Spleen (tissue), 11 donors: ENCODE data around the gene IFT88. TPM values are rescaled to one million over a fixed set of nuclear protein-coding genes. Genes with fewer than 3 reads are reported as not detected.
A peak's percentile ranks its signal among the peaks of the same experiment; 100 is the strongest.

Source experiments
- DNase-seq: peaks from one replicate; pipeline ENCODE4 v3.0.0-alpha.2; 2020
- H3K27ac ChIP-seq, 8 donors: fragments of 200-600 bp; sonication (generic) in 7 of 8; 1 replicate in 4 of 8; 2 replicates in 4 of 8; pipeline versions ENCODE4 v1.5.0 to v1.8.0; 2016 to 2021; ENCODE audit warnings: inconsistent platforms in 4 of 8, mild to moderate bottlenecking in 4 of 8, moderate library complexity in 1 of 8
- H3K27me3 ChIP-seq, 7 donors: fragments of 200-600 bp; sonication (generic) in 6 of 7; replicated peaks in 1 of 7; 1 replicate in 4 of 7; 2 replicates in 3 of 7; pipeline versions ENCODE4 v1.5.0 to v1.8.0; 2016 to 2021; ENCODE audit warnings: inconsistent platforms in 3 of 7, mild to moderate bottlenecking in 1 of 7
- H3K36me3 ChIP-seq, 6 donors: fragments of 200-600 bp; sonication (generic) in 5 of 6; 1 replicate in 4 of 6; 2 replicates in 2 of 6; pipeline versions ENCODE4 v1.5.0 to v1.8.0; 2016 to 2021; ENCODE audit warnings: inconsistent platforms in 2 of 6
- H3K4me1 ChIP-seq, 6 donors: fragments of 200-600 bp; sonication (generic) in 5 of 6; 1 replicate in 3 of 6; 2 replicates in 3 of 6; pipeline versions ENCODE4 v1.5.0 to v1.8.0; 2016 to 2021; ENCODE audit warnings: inconsistent platforms in 3 of 6
- H3K4me3 ChIP-seq, 8 donors: fragments of 200-600 bp; sonication (generic) in 7 of 8; 1 replicate in 4 of 8; 2 replicates in 4 of 8; pipeline versions ENCODE4 v1.5.0 to v1.8.0; 2016 to 2021; ENCODE audit warnings: inconsistent platforms in 4 of 8, mild to moderate bottlenecking in 4 of 8, moderate library complexity in 2 of 8
- H3K9me3 ChIP-seq, 8 donors: fragments of 200-600 bp; sonication (generic) in 7 of 8; 1 replicate in 4 of 8; 2 replicates in 4 of 8; pipeline versions ENCODE4 v1.5.0 to v1.8.0; 2016 to 2021; ENCODE audit warnings: inconsistent platforms in 4 of 8
- POLR2A ChIP-seq, 3 donors: fragments of 450-650 bp; IDR thresholded peaks; one replicate each; pipeline ENCODE4 v1.5.1; 2017; ENCODE audit warnings: antibody characterized with exemption in 3 of 3, mild to moderate bottlenecking in 1 of 3
- POLR2AphosphoS5 ChIP-seq, 3 donors: sonication (generic); formaldehyde crosslinking; IDR thresholded peaks; one replicate each; pipeline ENCODE4 v1.5.1; 2017; ENCODE audit warnings: antibody characterized with exemption in 3 of 3
- WGBS, 5 donors: extraction: QIAGEN DNeasy Blood & Tissue Kit in 3 of 5; methylation state at CpG; one replicate each; pipeline versions ENCODE4 v1.1.5 to v1.1.7; 2013 to 2018; 5-methylcytosine and 5-hydroxymethylcytosine counted together
- intact Hi-C: fragments of 100-400 bp; cut with DNase I; formaldehyde crosslinking; loops from one replicate; pipeline ENCODE4 v1.15.0; 2023; ENCODE audit warnings: low total_unique reads
- polyA plus RNA-seq, 3 donors: library from polyadenylated mRNA; stranded (reverse); fragments of 200-250 nt; gene quantifications; one replicate each; pipeline ENCODE4 v1.2.1, GENCODE V29; 2013
- total RNA-seq, 7 donors: library from RNA; depleted of rRNA in 3 of 7; stranded (reverse); fragments of >200 nt in 3 of 7; fragmentation: NEBNext Ultra II Directional in 4 of 7; extraction: Animal tissue kit (Norgen Biotek cat#: 25700) in 4 of 7; gene quantifications; one replicate each; pipeline versions ENCODE4 v1.1.0 to v1.2.1, GENCODE V29; 2016 to 2021
- TF ChIP-seq, protein P1 (sequence below), 11 experiments: fragments of 200-600 bp in 7 of 11; fragments of 450-650 bp in 4 of 11; sonication (generic) in 4 of 11; IDR thresholded peaks in 8 of 11; conservative IDR thresholded peaks in 3 of 11; 1 replicate in 7 of 11; 2 replicates in 4 of 11; pipeline versions ENCODE4 v1.4.0 to v1.8.0; 2016 to 2021; ENCODE audit warnings: antibody characterized with exemption in 11 of 11, inconsistent platforms in 4 of 11, mild to moderate bottlenecking in 1 of 11
- donor health status: healthy with polysubstance abuse.
- donor health status: DM: no; HTN: no; CAD: no; lungs with moderate emphysema.
- donor health status: DM: no; HTN: no; CAD: no.
- donor health status: Bipolar disorder and iron deficiency.
- donor health status: healthy.
- donor health status: DM: no; HTN: no; CAD: no.
- donor health status: DM: yes; HTN: yes; CAD: no.

IFT88 gene
- total and polyA plus RNA-seq, 10 donors, result 7.7 to 25.5 (median 13.6) TPM

DNA sequence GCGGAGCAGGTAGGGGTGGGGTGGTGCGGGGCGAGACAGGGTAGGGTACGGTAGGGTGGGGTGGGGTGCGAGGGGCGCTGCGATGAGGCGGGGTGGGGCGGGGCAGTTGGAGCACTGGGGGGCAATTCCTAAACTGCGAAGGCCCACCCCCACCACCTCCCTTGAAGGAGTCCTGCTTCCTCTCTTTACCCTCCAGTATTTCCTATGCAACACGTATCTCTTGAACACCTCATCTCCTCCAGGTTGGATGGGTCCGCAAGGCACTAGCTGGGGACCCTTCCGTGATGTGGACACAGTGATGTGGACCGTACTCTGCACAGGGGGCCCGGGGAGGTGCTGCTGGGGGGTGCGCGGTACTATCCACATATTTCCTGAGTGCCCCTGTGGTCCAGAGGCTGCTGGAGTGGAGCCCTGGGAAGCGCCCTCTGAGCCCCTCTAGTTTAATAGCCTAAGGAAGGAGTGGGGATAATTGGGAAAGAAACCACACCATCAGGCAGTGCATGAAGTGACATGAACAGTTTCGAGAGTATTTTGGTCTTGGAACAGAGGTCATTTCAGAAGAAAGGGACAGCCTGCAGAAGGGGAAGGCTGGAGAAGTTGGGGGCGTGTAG, 137.6 kb downstream of the IFT88 start:
- Histone ChIP-seq H3K27me3 (peaks cover 0 to 39% (median 25%) of the 10 kb centered on the region in 7 donors), H3K36me3 (no peaks in the 10 kb centered on the region), H3K4me1 (peaks cover 0 to 26% (median 18%) of the 10 kb centered on the region in 6 donors), H3K4me3 (peak overlapping the region in 6 of 8 donors; percentile 36 to 84 (median 62)), H3K9me3 (no peaks in the 10 kb centered on the region), H3K27ac (peak overlapping the region in 1 of 8 donors; percentile 51)
- intact Hi-C loops, result loop anchor here (10.0 kb wide), 1 partner anchor 210 kb away; no protein-coding TSS in a partner anchor
- 30 to 51% (median 35%) methylated on average over 11 to 19 of the region's 20 CpGs for WGBS, 5 donors
- DNase-seq, result no peak
- TF ChIP-seq, protein P1, sequence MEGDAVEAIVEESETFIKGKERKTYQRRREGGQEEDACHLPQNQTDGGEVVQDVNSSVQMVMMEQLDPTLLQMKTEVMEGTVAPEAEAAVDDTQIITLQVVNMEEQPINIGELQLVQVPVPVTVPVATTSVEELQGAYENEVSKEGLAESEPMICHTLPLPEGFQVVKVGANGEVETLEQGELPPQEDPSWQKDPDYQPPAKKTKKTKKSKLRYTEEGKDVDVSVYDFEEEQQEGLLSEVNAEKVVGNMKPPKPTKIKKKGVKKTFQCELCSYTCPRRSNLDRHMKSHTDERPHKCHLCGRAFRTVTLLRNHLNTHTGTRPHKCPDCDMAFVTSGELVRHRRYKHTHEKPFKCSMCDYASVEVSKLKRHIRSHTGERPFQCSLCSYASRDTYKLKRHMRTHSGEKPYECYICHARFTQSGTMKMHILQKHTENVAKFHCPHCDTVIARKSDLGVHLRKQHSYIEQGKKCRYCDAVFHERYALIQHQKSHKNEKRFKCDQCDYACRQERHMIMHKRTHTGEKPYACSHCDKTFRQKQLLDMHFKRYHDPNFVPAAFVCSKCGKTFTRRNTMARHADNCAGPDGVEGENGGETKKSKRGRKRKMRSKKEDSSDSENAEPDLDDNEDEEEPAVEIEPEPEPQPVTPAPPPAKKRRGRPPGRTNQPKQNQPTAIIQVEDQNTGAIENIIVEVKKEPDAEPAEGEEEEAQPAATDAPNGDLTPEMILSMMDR (IDR thresholded peaks at IDR 0.05 in 8 of 11, conservative IDR thresholded peaks at IDR 0.05 in 3 of 11), result no peak
- TF ChIP-seq POLR2AphosphoS5 (IDR thresholded peaks at IDR 0.05), result no peak
- TF ChIP-seq POLR2A (IDR thresholded peaks at IDR 0.05), result no peak

DNA sequence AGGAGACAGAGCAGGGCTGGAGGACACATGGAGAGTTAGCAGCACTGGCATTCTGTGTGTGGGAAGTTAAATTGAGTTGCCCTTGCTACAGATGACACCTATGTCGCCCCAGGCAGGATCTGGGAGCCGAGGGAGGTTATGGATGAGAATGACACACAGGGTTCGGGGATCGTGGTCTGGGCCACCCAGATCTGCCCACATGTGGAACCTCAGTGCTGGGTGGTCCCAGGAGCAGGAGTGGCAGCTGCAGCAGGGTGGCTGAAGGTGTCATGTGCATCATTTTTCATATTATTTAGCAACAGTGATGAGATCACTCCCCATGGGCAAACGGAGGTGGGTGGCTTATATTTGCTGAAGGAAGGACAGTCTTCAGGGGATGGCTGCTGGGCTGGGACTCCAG, 139.7 kb downstream of the IFT88 start:
- TF ChIP-seq POLR2AphosphoS5 (IDR thresholded peaks at IDR 0.05) (no peak), POLR2A (IDR thresholded peaks at IDR 0.05) (no peak)
- TF ChIP-seq, protein P1 (IDR thresholded peaks at IDR 0.05 in 8 of 11, conservative IDR thresholded peaks at IDR 0.05 in 3 of 11), result no peak
- H3K27me3 ChIP-seq, result peaks cover 0 to 18% (median 10%) of the 10 kb centered on the region in 7 donors
- 85 to 100% (median 94%) methylated on average over 5 of the region's 5 CpGs for WGBS, 5 donors
- intact Hi-C loops, result loop anchor here (10.0 kb wide), 1 partner anchor 212 kb away; no protein-coding TSS in a partner anchor
- H3K36me3 ChIP-seq, result no peaks in the 10 kb centered on the region
- no peak for DNase-seq
- no peaks in the 10 kb centered on the region for H3K9me3 ChIP-seq
- H3K27ac ChIP-seq, result no peak overlapping the region
- H3K4me1 ChIP-seq, result peaks cover 0 to 23% (median 17%) of the 10 kb centered on the region in 6 donors
- no peak overlapping the region for H3K4me3 ChIP-seq

DNA sequence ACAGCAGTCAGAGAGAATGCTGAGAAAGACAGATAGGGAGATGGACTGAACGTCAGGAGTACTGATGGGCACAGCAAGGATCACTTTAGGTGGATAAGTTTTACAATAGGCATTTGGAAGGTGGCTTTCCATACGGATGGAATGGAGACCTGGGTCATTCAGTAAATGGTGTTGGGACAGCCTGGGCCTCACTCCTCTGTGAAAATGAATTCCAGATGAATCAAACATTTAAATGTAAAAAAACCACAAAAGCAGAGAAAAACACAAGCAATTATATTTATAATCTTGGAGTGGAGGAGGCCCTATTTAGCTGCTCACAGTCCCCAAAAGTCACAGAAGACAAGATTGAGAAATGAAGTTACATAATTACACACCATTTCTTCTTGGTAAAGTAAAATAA, 141.3 kb downstream of the IFT88 start:
- no peak overlapping the region for H3K27ac ChIP-seq
- no peak for TF ChIP-seq POLR2A (IDR thresholded peaks at IDR 0.05)
- no peak for TF ChIP-seq POLR2AphosphoS5 (IDR thresholded peaks at IDR 0.05)
- TF ChIP-seq, protein P1 (IDR thresholded peaks at IDR 0.05 in 8 of 11, conservative IDR thresholded peaks at IDR 0.05 in 3 of 11), result no peak
- no peaks in the 10 kb centered on the region for H3K36me3 ChIP-seq
- intact Hi-C loops, result loop anchor here (10.0 kb wide), 1 partner anchor 213 kb away; no protein-coding TSS in a partner anchor
- peaks cover 5 to 21% (median 13%) of the 10 kb centered on the region in 6 donors for H3K4me1 ChIP-seq
- H3K9me3 ChIP-seq, result no peaks in the 10 kb centered on the region
- H3K4me3 ChIP-seq, result no peak overlapping the region
- H3K27me3 ChIP-seq, result peaks cover 0 to 13% (median under 1%) of the 10 kb centered on the region in 7 donors
- no peak for DNase-seq
- WGBS, 5 donors, result 72 to 92% (median 85%) methylated on average over 2 of the region's 2 CpGs

DNA sequence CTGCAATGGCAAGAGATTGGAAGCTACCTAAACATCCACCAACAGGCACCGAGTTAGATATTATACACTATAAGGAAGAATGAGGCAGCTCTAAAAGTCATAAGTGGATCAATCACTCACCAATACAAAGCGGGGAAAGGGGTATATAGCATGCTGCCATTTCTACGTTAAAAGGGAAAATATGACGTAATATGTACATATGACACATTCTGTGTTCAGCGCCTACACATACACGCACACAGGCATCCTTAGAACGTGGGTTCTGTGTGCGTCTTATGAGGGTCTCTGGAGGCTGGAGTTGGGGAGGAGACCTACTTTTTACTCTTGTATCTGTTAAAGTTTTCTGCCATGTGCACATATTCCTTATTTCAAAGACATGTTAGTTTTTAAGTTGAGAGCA, 142.4 kb downstream of the IFT88 start:
- Histone ChIP-seq H3K27ac (no peak overlapping the region), H3K4me1 (peaks cover 5 to 21% (median 12%) of the 10 kb centered on the region in 6 donors), H3K27me3 (peaks cover 0 to 11% (median 0%) of the 10 kb centered on the region in 7 donors)

More for the DNA sequence above, 142.4 kb downstream of the IFT88 start:
- WGBS, 5 donors, result 86 to 91% (median 88%) methylated on average over 8 of the region's 8 CpGs
- no peaks in the 10 kb centered on the region for H3K36me3 ChIP-seq
- TF ChIP-seq, protein P1 (IDR thresholded peaks at IDR 0.05 in 8 of 11, conservative IDR thresholded peaks at IDR 0.05 in 3 of 11), result no peak
- TF ChIP-seq POLR2A (IDR thresholded peaks at IDR 0.05) (no peak), POLR2AphosphoS5 (IDR thresholded peaks at IDR 0.05) (no peak)
- DNase-seq, result no peak
- no peak overlapping the region for H3K4me3 ChIP-seq
- intact Hi-C loops, result loop anchor here (10.0 kb wide), 1 partner anchor 215 kb away; no protein-coding TSS in a partner anchor
- no peaks in the 10 kb centered on the region for H3K9me3 ChIP-seq
